ENCODE results near the gene AK4. TPM values are rescaled to one million over a fixed set of nuclear protein-coding genes. Genes with fewer than 3 reads are reported as not detected.

The AK4 gene
- total RNA-seq, 1 experiment from 2014 or later = 180 TPM

GRCh38 chr1:65256860-65257708 lies 109.1 kb downstream of the AK4 start (continued):
- TF ChIP-seq STAT6 (CRISPR knock-in tag; conservative IDR thresholded peaks at IDR 0.05; ENCODE audit: low read depth) (no peak), MXD4 (CRISPR knock-in tag; IDR thresholded peaks at IDR 0.05; ENCODE audit: borderline replicate concordance) (no peak), NFE2L1 (CRISPR knock-in tag; IDR thresholded peaks at IDR 0.05) (no peak)
- TF ChIP-seq, protein P1, sequence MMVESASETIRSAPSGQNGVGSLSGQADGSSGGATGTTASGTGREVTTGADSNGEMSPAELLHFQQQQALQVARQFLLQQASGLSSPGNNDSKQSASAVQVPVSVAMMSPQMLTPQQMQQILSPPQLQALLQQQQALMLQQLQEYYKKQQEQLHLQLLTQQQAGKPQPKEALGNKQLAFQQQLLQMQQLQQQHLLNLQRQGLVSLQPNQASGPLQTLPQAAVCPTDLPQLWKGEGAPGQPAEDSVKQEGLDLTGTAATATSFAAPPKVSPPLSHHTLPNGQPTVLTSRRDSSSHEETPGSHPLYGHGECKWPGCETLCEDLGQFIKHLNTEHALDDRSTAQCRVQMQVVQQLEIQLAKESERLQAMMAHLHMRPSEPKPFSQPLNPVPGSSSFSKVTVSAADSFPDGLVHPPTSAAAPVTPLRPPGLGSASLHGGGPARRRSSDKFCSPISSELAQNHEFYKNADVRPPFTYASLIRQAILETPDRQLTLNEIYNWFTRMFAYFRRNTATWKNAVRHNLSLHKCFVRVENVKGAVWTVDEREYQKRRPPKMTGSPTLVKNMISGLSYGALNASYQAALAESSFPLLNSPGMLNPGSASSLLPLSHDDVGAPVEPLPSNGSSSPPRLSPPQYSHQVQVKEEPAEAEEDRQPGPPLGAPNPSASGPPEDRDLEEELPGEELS (CRISPR knock-in tag; IDR thresholded peaks at IDR 0.05) = no peak
- TF ChIP-seq, protein P2, sequence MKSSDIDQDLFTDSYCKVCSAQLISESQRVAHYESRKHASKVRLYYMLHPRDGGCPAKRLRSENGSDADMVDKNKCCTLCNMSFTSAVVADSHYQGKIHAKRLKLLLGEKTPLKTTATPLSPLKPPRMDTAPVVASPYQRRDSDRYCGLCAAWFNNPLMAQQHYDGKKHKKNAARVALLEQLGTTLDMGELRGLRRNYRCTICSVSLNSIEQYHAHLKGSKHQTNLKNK (CRISPR knock-in tag; IDR thresholded peaks at IDR 0.05) = no peak
- TF ChIP-seq, protein P3, sequence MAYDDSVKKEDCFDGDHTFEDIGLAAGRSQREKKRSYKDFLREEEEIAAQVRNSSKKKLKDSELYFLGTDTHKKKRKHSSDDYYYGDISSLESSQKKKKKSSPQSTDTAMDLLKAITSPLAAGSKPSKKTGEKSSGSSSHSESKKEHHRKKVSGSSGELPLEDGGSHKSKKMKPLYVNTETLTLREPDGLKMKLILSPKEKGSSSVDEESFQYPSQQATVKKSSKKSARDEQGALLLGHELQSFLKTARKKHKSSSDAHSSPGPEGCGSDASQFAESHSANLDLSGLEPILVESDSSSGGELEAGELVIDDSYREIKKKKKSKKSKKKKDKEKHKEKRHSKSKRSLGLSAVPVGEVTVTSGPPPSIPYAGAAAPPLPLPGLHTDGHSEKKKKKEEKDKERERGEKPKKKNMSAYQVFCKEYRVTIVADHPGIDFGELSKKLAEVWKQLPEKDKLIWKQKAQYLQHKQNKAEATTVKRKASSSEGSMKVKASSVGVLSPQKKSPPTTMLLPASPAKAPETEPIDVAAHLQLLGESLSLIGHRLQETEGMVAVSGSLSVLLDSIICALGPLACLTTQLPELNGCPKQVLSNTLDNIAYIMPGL (CRISPR knock-in tag; IDR thresholded peaks at IDR 0.05) = no peak

GRCh38 chr1:65258106-65258505 lies 110.1 kb downstream of the AK4 start:
- peaks cover 23% of the 10 kb centered on the region for H3K27me3 Mint-ChIP-seq (ENCODE audit: low read depth)
- TF ChIP-seq, protein P4, sequence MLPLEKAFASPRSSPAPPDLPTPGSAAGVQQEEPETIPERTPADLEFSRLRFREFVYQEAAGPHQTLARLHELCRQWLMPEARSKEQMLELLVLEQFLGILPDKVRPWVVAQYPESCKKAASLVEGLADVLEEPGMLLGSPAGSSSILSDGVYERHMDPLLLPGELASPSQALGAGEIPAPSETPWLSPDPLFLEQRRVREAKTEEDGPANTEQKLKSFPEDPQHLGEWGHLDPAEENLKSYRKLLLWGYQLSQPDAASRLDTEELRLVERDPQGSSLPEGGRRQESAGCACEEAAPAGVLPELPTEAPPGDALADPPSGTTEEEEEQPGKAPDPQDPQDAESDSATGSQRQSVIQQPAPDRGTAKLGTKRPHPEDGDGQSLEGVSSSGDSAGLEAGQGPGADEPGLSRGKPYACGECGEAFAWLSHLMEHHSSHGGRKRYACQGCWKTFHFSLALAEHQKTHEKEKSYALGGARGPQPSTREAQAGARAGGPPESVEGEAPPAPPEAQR (CRISPR knock-in tag; IDR thresholded peaks at IDR 0.05) = no peak
- no peak for TF ChIP-seq AFF4 (CRISPR knock-in tag; IDR thresholded peaks at IDR 0.05; ENCODE audit: borderline replicate concordance)
- no peak for TF ChIP-seq ARID4B (CRISPR knock-in tag; IDR thresholded peaks at IDR 0.05; ENCODE audit: borderline replicate concordance)
- TF ChIP-seq, protein P5, sequence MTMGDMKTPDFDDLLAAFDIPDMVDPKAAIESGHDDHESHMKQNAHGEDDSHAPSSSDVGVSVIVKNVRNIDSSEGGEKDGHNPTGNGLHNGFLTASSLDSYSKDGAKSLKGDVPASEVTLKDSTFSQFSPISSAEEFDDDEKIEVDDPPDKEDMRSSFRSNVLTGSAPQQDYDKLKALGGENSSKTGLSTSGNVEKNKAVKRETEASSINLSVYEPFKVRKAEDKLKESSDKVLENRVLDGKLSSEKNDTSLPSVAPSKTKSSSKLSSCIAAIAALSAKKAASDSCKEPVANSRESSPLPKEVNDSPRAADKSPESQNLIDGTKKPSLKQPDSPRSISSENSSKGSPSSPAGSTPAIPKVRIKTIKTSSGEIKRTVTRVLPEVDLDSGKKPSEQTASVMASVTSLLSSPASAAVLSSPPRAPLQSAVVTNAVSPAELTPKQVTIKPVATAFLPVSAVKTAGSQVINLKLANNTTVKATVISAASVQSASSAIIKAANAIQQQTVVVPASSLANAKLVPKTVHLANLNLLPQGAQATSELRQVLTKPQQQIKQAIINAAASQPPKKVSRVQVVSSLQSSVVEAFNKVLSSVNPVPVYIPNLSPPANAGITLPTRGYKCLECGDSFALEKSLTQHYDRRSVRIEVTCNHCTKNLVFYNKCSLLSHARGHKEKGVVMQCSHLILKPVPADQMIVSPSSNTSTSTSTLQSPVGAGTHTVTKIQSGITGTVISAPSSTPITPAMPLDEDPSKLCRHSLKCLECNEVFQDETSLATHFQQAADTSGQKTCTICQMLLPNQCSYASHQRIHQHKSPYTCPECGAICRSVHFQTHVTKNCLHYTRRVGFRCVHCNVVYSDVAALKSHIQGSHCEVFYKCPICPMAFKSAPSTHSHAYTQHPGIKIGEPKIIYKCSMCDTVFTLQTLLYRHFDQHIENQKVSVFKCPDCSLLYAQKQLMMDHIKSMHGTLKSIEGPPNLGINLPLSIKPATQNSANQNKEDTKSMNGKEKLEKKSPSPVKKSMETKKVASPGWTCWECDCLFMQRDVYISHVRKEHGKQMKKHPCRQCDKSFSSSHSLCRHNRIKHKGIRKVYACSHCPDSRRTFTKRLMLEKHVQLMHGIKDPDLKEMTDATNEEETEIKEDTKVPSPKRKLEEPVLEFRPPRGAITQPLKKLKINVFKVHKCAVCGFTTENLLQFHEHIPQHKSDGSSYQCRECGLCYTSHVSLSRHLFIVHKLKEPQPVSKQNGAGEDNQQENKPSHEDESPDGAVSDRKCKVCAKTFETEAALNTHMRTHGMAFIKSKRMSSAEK (CRISPR knock-in tag; IDR thresholded peaks at IDR 0.05; ENCODE audit: borderline replicate concordance) = no peak
- no peak for TF ChIP-seq ATF1 (CRISPR knock-in tag; IDR thresholded peaks at IDR 0.05)
- no peak for TF ChIP-seq ZNF671 (CRISPR knock-in tag; IDR thresholded peaks at IDR 0.05)

More at GRCh38 chr1:65258106-65258505, 110.1 kb downstream of the AK4 start:
- Mint-ChIP-seq H3K9me3 (no peaks in the 10 kb centered on the region), H3K27ac (no peak overlapping the region), H3K4me3 (no peak overlapping the region), H3K4me1 (peaks cover 36% of the 10 kb centered on the region), H3K36me3 (no peaks in the 10 kb centered on the region)
- DNase-seq (ENCODE audit: low spot score) = no peak
- ChIA-PET CTCF (no interaction called here), POLR2A (no interaction called here)
- no peak for ATAC-seq
